ENCODE measurements around the gene NKX1-1.

DNA sequence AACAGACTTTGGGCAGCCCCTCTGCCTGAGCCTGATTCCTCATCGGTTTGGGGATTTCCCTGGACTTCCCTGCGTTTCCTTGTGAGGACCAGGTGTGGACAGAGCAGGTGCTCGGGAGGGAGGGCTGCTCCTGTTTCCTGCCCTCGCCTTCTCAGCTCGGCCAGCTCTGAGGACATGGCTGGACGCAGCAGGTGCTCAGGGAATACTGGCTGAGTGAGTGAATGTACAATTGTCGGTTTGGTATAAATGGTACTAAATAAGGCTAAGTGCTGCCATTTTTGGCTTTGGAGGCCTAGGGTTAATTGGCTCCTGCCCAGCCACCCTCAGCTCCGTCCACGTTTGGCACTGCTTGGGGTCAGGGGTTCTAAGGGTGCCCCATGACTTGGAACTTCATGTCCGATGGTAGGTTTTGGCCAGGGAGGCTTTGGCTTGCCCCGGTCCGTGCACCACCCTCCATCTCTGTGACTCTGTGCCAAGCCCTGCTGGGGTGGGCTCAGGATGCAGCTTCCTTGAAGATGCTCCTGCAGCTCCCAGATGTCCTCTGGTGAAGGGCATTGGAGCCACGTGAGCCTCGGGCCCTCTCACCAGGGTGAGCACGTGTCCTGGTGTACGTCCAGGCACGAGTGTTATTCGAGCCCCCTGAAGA, 45.0 kb upstream of the NKX1-1 start:
- TF ChIP-seq CTCF (optimal IDR thresholded peaks at IDR 0.05 in 1 of 3, IDR thresholded peaks at IDR 0.05 in 1 of 3, conservative IDR thresholded peaks at IDR 0.05 in 1 of 3; ENCODE audit: extremely low read depth in 1 of 3, insufficient read depth in 2 of 3, low read length in 3 of 3) = no peak
- TF ChIP-seq EZH2 (IDR thresholded peaks at IDR 0.05; ENCODE audit: low read length) = no peak
